H9 (cell line): ENCODE results near the gene SAMD8. TPM values are rescaled to one million over a fixed set of nuclear protein-coding genes. Genes with fewer than 3 reads are reported as not detected.

ENCODE experiments used
- DNase-seq: peaks from one replicate; pipeline ENCODE4 v3.0.0-alpha.2; 2017
- H2AFZ ChIP-seq: one replicate; pipeline ENCODE4 v1.6.1; 2013; ENCODE audit warnings: mild to moderate bottlenecking, low read length, control low read depth, moderate library complexity
- H2AK5ac ChIP-seq: 2 replicates; pipeline ENCODE4 v1.6.1; 2013; ENCODE audit warnings: low read length, control low read depth, mixed read lengths; ENCODE audit not compliant: insufficient read length
- H2BK120ac ChIP-seq: one replicate; pipeline ENCODE4 v1.6.1; 2013; ENCODE audit warnings: low read depth, mild to moderate bottlenecking, low read length, control low read depth, inconsistent platforms; ENCODE audit not compliant: poor library complexity, severe bottlenecking
- H2BK12ac ChIP-seq: 2 replicates; pipeline ENCODE4 v1.6.1; 2013; ENCODE audit warnings: low read length, control low read depth, mixed read lengths, low read depth; ENCODE audit not compliant: insufficient read length
- H2BK15ac ChIP-seq: 2 replicates; pipeline ENCODE4 v1.6.1; 2013; ENCODE audit warnings: low read depth, low read length, control low read depth
- H2BK20ac ChIP-seq: one replicate; pipeline ENCODE4 v1.6.1; 2013; ENCODE audit warnings: low read depth, mild to moderate bottlenecking, low read length, control low read depth, inconsistent platforms; ENCODE audit not compliant: poor library complexity, severe bottlenecking
- H2BK5ac ChIP-seq: 2 replicates; pipeline ENCODE4 v1.6.1; 2013; ENCODE audit warnings: low read length, control low read depth, mixed read lengths; ENCODE audit not compliant: insufficient read length
- H3K14ac ChIP-seq: 2 replicates; pipeline ENCODE4 v1.6.1; 2013; ENCODE audit warnings: low read length, control low read depth; ENCODE audit not compliant: insufficient read depth
- H3K18ac ChIP-seq: 2 replicates; pipeline ENCODE4 v1.6.1; 2013; ENCODE audit warnings: low read depth, mild to moderate bottlenecking, mixed read lengths, low read length, control low read depth; ENCODE audit not compliant: insufficient read length
- H3K23ac ChIP-seq: 2 replicates; pipeline ENCODE4 v1.6.1; 2013; ENCODE audit warnings: low read length, control low read depth, mixed read lengths, low read depth; ENCODE audit not compliant: insufficient read length
- H3K23me2 ChIP-seq: 2 replicates; pipeline ENCODE4 v1.6.1; 2013; ENCODE audit warnings: low read depth, mild to moderate bottlenecking, mixed read lengths, low read length, control low read depth; ENCODE audit not compliant: insufficient read length, poor library complexity, severe bottlenecking
- H3K27ac ChIP-seq: 2 replicates; pipeline ENCODE4 v1.5.1; 2013; ENCODE audit warnings: low read length, control low read depth, mixed read lengths, low read depth; ENCODE audit not compliant: insufficient read length
- H3K27me3 ChIP-seq: 2 replicates; pipeline ENCODE4 v1.6.1; 2013; ENCODE audit warnings: low read length, control low read depth, inconsistent platforms; ENCODE audit not compliant: insufficient read depth
- H3K4ac ChIP-seq: 2 replicates; pipeline ENCODE4 v1.6.1; 2013; ENCODE audit warnings: low read depth, mild to moderate bottlenecking, control low read depth, inconsistent platforms, low read length, moderate library complexity
- H3K4me1 ChIP-seq: 2 replicates; pipeline ENCODE4 v1.6.1; 2013; ENCODE audit warnings: low read length, control low read depth, inconsistent platforms; ENCODE audit not compliant: insufficient read depth
- H3K4me2 ChIP-seq: 2 replicates; pipeline ENCODE4 v1.6.1; 2013; ENCODE audit warnings: low read length, control low read depth, mixed read lengths; ENCODE audit not compliant: insufficient read length, insufficient read depth
- H3K56ac ChIP-seq: 2 replicates; pipeline ENCODE4 v1.6.1; 2013; ENCODE audit warnings: low read depth, mild to moderate bottlenecking, mixed read lengths, low read length, control low read depth; ENCODE audit not compliant: insufficient read length
- H3K79me1 ChIP-seq: 2 replicates; pipeline ENCODE4 v1.6.1; 2013; ENCODE audit warnings: low read depth, mild to moderate bottlenecking, moderate library complexity, low read length, control low read depth, inconsistent platforms; ENCODE audit not compliant: insufficient read depth, poor library complexity, severe bottlenecking
- H3K79me2 ChIP-seq: 2 replicates; pipeline ENCODE4 v1.6.1; 2013; ENCODE audit warnings: low read length, control low read depth, inconsistent platforms; ENCODE audit not compliant: insufficient read depth
- H3K9ac ChIP-seq: 2 replicates; pipeline ENCODE4 v1.6.1; 2013; ENCODE audit warnings: low read length, control low read depth, mixed read lengths; ENCODE audit not compliant: insufficient read length; ENCODE audit errors: extremely low read depth
- H3K9me3 ChIP-seq: one replicate; pipeline ENCODE4 v1.6.1; 2013; ENCODE audit warnings: low read depth, low read length, inconsistent platforms; ENCODE audit not compliant: control insufficient read depth
- H3T11ph ChIP-seq: one replicate; pipeline ENCODE4 v1.6.1; 2013; ENCODE audit warnings: mild to moderate bottlenecking, low read length, control low read depth, inconsistent platforms
- H4K20me1 ChIP-seq: one replicate; pipeline ENCODE4 v1.6.1; 2013; ENCODE audit not compliant: control insufficient read depth, insufficient read length, insufficient read depth
- H4K5ac ChIP-seq: 2 replicates; pipeline ENCODE4 v1.6.1; 2013; ENCODE audit warnings: low read depth, mild to moderate bottlenecking, mixed read lengths, low read length, control low read depth; ENCODE audit not compliant: insufficient read length
- H4K8ac ChIP-seq: replicated peaks from 2 replicates; pipeline ENCODE4 v1.6.1; 2013; ENCODE audit warnings: low read length, control low read depth, mixed read lengths, low read depth; ENCODE audit not compliant: insufficient read length
- H4K91ac ChIP-seq: 2 replicates; pipeline ENCODE4 v1.6.1; 2013; ENCODE audit warnings: low read depth, mild to moderate bottlenecking, moderate library complexity, mixed read lengths, low read length, control low read depth; ENCODE audit not compliant: insufficient read length
- H3K27ac Mint-ChIP-seq, 3 experiments: 2 replicates in 2 of 3; 3 replicates in 1 of 3; pipeline ENCODE4 v1.8.0; 2020 to 2021; ENCODE audit warnings: mixed read lengths in 3 of 3, mild to moderate bottlenecking in 1 of 3, moderate library complexity in 1 of 3
- H3K27me3 Mint-ChIP-seq: 2 replicates; pipeline ENCODE4 v1.8.0; 2021; ENCODE audit warnings: low read depth, mild to moderate bottlenecking, moderate library complexity, mixed read lengths
- H3K36me3 Mint-ChIP-seq, 3 experiments: 2 replicates in 2 of 3; 3 replicates in 1 of 3; pipeline ENCODE4 v1.8.0; 2020 to 2021; ENCODE audit warnings: low read depth in 3 of 3, mixed read lengths in 3 of 3; ENCODE audit not compliant: insufficient read depth in 1 of 3
- H3K4me1 Mint-ChIP-seq, 2 experiments: 2 replicates each; pipeline ENCODE4 v1.8.0; 2020; ENCODE audit warnings: mixed read lengths in 2 of 2
- H3K4me3 Mint-ChIP-seq, 2 experiments: 2 replicates in 1 of 2; 3 replicates in 1 of 2; pipeline ENCODE4 v1.8.0; 2020 to 2021; ENCODE audit warnings: mild to moderate bottlenecking in 2 of 2, mixed read lengths in 2 of 2, moderate library complexity in 1 of 2
- H3K9me3 Mint-ChIP-seq, 2 experiments: 2 replicates in 1 of 2; 3 replicates in 1 of 2; pipeline ENCODE4 v1.8.0; 2020; ENCODE audit warnings: mild to moderate bottlenecking in 2 of 2, mixed read lengths in 2 of 2, moderate library complexity in 1 of 2
- WGBS: extraction: QIAGEN DNeasy Blood & Tissue Kit; methylation state at CpG from one replicate; pipeline ENCODE4 v1.1.7; 2013; ENCODE audit warnings: missing lambda C conversion rate, low lambda C conversion rate, mixed read lengths; ENCODE audit not compliant: insufficient read length; ENCODE audit errors: extremely low coverage; 5-methylcytosine and 5-hydroxymethylcytosine counted together
- total RNA-seq: library from RNA; stranded (reverse); gene quantifications from 2 replicates; pipeline ENCODE4 v1.2.1, GENCODE V29; 2021
- TF ChIP-seq, protein P1 (sequence below): fragments of 200-600 bp; sonication (generic); conservative IDR thresholded peaks from 3 replicates; pipeline ENCODE4 v1.8.0; 2021; ENCODE audit warnings: antibody characterized with exemption, mild to moderate bottlenecking

SAMD8 gene
- total RNA-seq, 1 experiment from 2014 or later: 18.8 TPM

- WGBS: no CpG with 5 or more reads among the region's 4 CpGs
- H4K20me1 ChIP-seq: no peaks in the 10 kb centered on the region
- H3K4ac ChIP-seq: no peak overlapping the region
- no peak overlapping the region for H3T11ph ChIP-seq
- H3K4me2 ChIP-seq: no peak overlapping the region
- H3K14ac ChIP-seq: no peak overlapping the region
- H2BK12ac ChIP-seq: no peak overlapping the region
- Mint-ChIP-seq H3K36me3 (no peaks in the 10 kb centered on the region), H3K27me3 (no peaks in the 10 kb centered on the region), H3K27ac (peak overlapping the region in 1 of 3 experiments; percentile 87; a peak in 2 of 7 replicates), H3K9me3 (no peaks in the 10 kb centered on the region), H3K4me3 (no peak overlapping the region), H3K4me1 (peaks cover 21 to 22% of the 10 kb centered on the region in 2 experiments)
- no peak overlapping the region for H4K91ac ChIP-seq
- no peak overlapping the region for H3K23ac ChIP-seq
- H2BK120ac ChIP-seq: no peak overlapping the region
- no peak overlapping the region for H3K18ac ChIP-seq
- H3K9ac ChIP-seq: no peak overlapping the region
- no peak overlapping the region for H3K27ac ChIP-seq
- H3K79me1 ChIP-seq: no peaks in the 10 kb centered on the region
- H2AFZ ChIP-seq: no peak overlapping the region
- no peaks in the 10 kb centered on the region for H3K27me3 ChIP-seq
- H2AK5ac ChIP-seq: no peak overlapping the region
- TF ChIP-seq, protein P1, sequence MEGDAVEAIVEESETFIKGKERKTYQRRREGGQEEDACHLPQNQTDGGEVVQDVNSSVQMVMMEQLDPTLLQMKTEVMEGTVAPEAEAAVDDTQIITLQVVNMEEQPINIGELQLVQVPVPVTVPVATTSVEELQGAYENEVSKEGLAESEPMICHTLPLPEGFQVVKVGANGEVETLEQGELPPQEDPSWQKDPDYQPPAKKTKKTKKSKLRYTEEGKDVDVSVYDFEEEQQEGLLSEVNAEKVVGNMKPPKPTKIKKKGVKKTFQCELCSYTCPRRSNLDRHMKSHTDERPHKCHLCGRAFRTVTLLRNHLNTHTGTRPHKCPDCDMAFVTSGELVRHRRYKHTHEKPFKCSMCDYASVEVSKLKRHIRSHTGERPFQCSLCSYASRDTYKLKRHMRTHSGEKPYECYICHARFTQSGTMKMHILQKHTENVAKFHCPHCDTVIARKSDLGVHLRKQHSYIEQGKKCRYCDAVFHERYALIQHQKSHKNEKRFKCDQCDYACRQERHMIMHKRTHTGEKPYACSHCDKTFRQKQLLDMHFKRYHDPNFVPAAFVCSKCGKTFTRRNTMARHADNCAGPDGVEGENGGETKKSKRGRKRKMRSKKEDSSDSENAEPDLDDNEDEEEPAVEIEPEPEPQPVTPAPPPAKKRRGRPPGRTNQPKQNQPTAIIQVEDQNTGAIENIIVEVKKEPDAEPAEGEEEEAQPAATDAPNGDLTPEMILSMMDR: no peak
- H2BK5ac ChIP-seq: no peak overlapping the region
- no peak overlapping the region for H3K56ac ChIP-seq
- DNase-seq: no peak
- H3K9me3 ChIP-seq: no peaks in the 10 kb centered on the region
- no peak overlapping the region for H4K5ac ChIP-seq
- no peaks in the 10 kb centered on the region for H3K23me2 ChIP-seq
- no peak overlapping the region for H2BK15ac ChIP-seq
- H3K4me1 ChIP-seq: no peaks in the 10 kb centered on the region
- no peak overlapping the region for H2BK20ac ChIP-seq
- H4K8ac ChIP-seq: no peak overlapping the region
- peaks cover 5% of the 10 kb centered on the region; the same call in 1 of the 2 replicates for H3K79me2 ChIP-seq
Observed at GRCh38 chr10:75140246-75140645, 28.8 kb downstream of the SAMD8 start.
